Erythroblast (primary cell): ENCODE data around the gene SERPINA6.

Source experiments
- GATA1 ChIP-seq: IDR thresholded peaks from 2 replicates; pipeline ENCODE4 v1.6.1; 2011; ENCODE audit warnings: low read depth, mild to moderate bottlenecking, control low read depth, low read length, moderate library complexity
- POLR2A ChIP-seq: IDR thresholded peaks from 2 replicates; pipeline ENCODE4 v1.6.1; 2011; ENCODE audit warnings: mild to moderate bottlenecking, low read length

GRCh38 chr14:94344389-94344788 lies 21.3 kb upstream of the SERPINA6 start:
- TF ChIP-seq POLR2A: no peak
- TF ChIP-seq GATA1: no peak
